NT2/D1 (cell line): ENCODE measurements around the gene ADGRE1.

Experiments used
- SUZ12 ChIP-seq: IDR thresholded peaks from 2 replicates; pipeline ENCODE4 v1.6.1; 2011; ENCODE audit not compliant: insufficient read length, insufficient read depth; ENCODE audit errors: extremely low read depth
- YY1 ChIP-seq: IDR thresholded peaks from 2 replicates; pipeline ENCODE4 v1.6.1; 2011; ENCODE audit not compliant: insufficient read length, insufficient read depth
- ZNF274 ChIP-seq: IDR thresholded peaks from 2 replicates; pipeline ENCODE4 v1.6.1; 2011; ENCODE audit warnings: mild to moderate bottlenecking, low read depth, low read length

- TF ChIP-seq ZNF274 (no peak), YY1 (no peak), SUZ12 (no peak)
Measured at GRCh38 chr19:6890938-6891337, 3.6 kb downstream of the ADGRE1 start.
